GM21737 (cell line): ENCODE results near the gene MCAT.
"Not testable (repeated sequence)": the region's sequence is repeated elsewhere in the genome, so short reads cannot be mapped to it uniquely, and the experiment has no call there.

Experiments
- ATAC-seq: cut with Tn5 transposase; IDR thresholded peaks from one replicate; pipeline ENCODE4 v1.9.1; 2021; ENCODE audit warnings: mild to moderate bottlenecking, moderate library complexity; ENCODE audit not compliant: unreplicated experiment

The MCAT gene

GRCh38 chr22:43154887-43155536, 11.8 kb upstream of the MCAT start:
- ATAC-seq = no peak

- ATAC-seq = no peak
These were observed 10.7 kb upstream of the MCAT start for GRCh38 chr22:43153899-43154298.

GRCh38 chr22:43152357-43153071, 9.3 kb upstream of the MCAT start:
- no peak for ATAC-seq

DNA sequence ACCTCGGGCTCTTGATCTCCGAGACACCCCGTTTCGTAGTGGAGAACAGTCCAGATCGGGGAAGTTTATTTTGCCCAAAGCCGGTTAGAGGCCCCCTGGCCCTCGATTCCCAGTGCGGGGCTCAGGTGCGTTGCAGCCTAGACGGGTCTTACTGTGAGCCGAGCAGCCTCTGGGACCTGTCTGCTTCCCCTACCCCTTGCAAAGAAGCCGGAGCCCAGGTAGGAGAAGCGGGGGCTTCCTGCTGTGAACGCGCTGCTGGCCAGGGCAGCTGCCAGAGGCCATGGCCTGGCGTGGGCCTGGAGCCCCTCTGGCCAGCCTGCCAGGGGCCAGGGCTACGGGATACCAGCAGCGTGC, 8.8 kb upstream of the MCAT start:
- ATAC-seq = no peak

GRCh38 chr22:43151251-43152002, 8.2 kb upstream of the MCAT start, which contains the start of gene TSPO:
Gene TSPO, plus strand, starts transcription at chr22:43151559. Its CDS starts 7,680 bp downstream, at chr22:43159239.
- ATAC-seq = no peak

- ATAC-seq = no peak
These were observed 7.6 kb upstream of the MCAT start for GRCh38 chr22:43150731-43151206.

GRCh38 chr22:43148581-43148980, 5.4 kb upstream of the MCAT start:
- no peak for ATAC-seq

DNA sequence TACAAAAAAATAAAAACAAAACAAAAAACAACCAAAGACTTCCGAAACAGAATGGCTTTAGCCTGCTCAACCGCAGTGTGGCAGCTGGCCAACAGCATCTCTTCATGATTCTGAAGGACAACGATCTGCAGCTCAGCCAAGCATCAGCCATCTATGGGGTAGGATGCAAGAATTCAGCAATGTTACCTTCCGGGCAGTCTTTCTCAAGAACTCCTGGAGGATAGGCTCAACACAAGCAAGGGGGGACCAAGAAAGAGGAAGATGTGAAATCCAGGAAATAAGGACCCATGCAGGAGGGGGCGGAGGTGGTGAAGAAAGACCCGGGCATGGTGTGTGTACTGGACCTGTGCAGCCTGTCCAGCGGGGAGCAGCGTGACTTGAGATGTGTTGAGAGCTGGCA, 4.6 kb upstream of the MCAT start:
- no peak for ATAC-seq

DNA sequence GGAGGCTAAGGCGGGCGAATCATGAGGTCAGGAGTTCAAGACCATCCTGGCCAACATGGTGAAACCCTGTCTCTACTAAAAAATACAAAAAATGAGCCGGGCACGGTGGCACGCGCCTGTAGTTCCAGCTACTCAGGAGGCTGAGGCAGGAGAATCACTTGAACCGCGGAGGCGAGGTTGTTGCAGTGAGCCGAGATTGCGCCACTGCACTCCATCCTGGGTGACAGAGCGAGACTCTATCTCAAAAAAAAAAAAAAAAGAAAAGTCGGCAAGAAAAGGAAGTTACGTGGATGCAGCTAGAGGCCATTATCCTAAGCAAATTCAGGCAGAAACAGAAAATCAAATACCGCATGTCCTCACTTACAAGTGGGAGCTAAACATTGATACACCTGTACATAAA, 3.1 kb upstream of the MCAT start:
- not testable (repeated sequence) for ATAC-seq

DNA sequence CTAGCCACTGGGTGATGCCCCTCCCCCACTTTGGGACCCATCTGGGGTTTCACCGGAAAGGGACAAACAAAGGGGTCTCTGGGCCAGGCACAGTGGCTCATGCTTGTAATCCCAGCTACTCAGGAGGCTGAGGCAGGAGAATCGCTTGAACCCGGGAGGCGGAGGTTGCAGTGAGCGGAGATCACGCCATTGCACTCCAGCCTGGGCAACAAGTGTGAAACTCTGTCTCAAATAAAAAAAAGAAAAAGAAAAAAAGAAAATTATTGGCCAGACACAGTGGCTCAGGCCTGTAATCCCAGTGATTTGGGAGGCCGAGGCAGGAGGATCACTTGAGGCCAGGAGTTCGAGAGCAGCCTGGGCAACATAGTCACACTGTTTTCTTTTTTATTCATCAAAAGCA, 2.2 kb upstream of the MCAT start:
- ATAC-seq = not testable (repeated sequence)

- no peak for ATAC-seq
These were observed 1.8 kb upstream of the MCAT start for GRCh38 chr22:43144949-43145348.

GRCh38 chr22:43136801-43137200, 6.4 kb downstream of the MCAT start:
- ATAC-seq = no peak

DNA sequence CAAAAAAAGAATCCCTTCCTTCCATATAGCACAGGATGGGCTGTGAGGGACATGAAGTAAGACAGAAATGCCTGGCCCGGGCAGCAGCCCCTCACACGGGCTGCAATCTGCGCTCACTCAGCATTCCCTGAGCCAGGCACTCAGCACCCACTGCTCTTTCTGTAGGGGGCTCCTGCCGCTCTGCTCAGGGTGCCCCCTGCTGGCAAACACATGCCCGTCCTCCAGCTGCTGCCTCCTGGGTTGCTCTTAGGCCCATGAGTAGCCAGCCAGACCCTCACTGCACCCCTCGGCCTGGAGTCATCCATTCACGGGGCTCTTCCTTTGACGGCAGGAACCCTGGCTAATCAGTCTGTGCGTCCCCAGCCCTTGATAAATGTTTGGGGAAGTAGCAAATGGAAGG, 6.9 kb downstream of the MCAT start:
- no peak for ATAC-seq

GRCh38 chr22:43135565-43135964, 7.6 kb downstream of the MCAT start:
- no peak for ATAC-seq

DNA sequence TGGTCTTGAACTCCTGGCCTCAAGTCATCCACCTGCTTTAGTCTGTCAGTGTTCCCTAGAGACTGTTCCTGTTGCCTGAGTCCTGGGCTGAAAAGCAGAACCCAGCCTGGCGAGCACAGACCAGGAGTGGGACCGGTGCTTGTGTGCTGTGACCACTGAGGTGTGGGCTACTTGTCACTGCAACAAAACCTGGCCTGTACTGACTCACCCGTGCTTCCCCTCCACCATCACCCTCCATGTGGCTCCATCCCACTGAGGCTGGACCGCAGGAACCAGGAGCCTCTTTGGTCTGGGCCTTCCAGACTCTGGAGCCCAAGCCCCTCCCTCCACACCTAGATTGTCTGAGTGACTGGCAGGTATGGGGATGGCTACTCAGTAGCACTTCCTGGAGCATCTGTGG, 8.6 kb downstream of the MCAT start:
- no peak for ATAC-seq

DNA sequence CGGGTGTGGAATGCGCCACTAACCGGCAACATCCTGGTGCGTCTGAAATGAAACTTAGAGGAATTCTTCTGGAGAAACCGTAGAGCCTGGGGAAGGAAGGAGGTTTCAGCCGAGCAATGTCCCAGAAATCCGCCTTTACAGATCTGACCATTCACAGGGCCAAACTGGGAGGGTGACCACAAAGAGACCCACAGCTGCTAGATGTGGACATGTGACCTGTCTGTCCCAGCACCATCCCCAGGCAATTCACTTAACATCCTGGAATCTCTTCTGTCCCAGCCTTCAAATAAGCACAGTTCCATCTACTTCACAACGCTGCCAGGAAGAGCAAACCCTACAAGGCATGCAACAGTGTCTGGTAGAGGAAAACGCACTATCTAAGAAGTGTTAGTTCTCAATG, 9.8 kb downstream of the MCAT start:
- ATAC-seq = no peak

GRCh38 chr22:43131773-43132501, 11.3 kb downstream of the MCAT start:
- no peak for ATAC-seq

GRCh38 chr22:43129426-43130425, 13.5 kb downstream of the MCAT start:
- no peak for ATAC-seq

GRCh38 chr22:43128928-43129424, 14.2 kb downstream of the MCAT start:
- ATAC-seq = no peak

- ATAC-seq = no peak
These were observed 15.1 kb downstream of the MCAT start for GRCh38 chr22:43128116-43128515.
